HG03439 (cell line): ENCODE measurements around the gene CCDC93.

ENCODE experiments used
- ATAC-seq: cut with Tn5 transposase; IDR thresholded peaks from one replicate; pipeline ENCODE4 v1.9.1; 2021; ENCODE audit warnings: mild to moderate bottlenecking, moderate library complexity; ENCODE audit not compliant: unreplicated experiment

CCDC93 gene

GRCh38 chr2:117994729-117995128, 19.1 kb downstream of the CCDC93 start:
- no peak for ATAC-seq

DNA sequence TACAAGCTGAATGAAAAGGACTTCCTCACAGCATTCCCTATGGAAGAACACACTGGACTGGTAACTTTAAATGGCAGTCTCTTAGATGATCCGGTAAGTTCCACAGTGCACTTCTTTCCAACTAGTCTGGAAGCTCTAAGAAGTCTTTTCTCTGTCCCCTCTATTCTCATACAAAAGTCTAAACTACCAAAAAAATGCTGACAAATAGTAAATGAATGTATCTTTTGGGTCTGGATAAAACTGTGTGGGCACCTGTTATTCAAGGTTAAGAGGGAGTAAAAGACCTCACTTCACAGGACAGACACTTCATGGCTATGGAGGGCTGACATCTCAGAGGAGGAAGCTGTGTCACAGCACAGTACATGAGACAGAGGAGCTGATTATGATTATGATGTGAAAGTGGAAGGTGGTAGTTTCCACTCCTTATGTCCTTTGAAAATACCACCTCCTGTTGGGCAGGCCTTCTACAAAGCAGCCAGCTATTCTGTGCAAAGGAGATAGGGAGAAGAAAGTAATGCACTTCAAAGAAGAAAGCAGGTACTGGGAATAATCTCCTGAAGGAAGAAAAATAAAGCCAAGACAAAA, 23.9 kb downstream of the CCDC93 start:
- ATAC-seq: no peak

GRCh38 chr2:117987121-117987520, 26.7 kb downstream of the CCDC93 start:
- no peak for ATAC-seq

DNA sequence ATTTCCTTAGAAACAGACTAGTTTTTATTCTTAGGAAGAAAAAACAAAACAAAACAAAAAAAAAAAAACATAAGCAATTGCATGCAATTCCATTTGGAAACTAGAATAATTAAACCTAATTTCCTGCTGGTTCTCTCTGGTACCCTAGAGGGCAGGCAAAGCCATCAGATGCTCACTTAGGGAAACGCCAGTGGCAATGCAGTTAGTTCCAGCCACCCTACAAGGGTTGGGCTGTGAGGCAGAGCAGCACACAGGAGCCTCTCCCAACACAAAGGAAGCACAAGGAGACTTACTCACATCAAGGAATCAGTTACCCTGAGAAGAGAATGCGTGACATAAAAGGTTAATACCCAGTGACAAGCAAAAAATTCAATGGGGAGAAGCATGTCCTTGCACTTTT, 28.8 kb downstream of the CCDC93 start:
- no peak for ATAC-seq

GRCh38 chr2:117984208-117984607, 29.7 kb downstream of the CCDC93 start:
- no peak for ATAC-seq

DNA sequence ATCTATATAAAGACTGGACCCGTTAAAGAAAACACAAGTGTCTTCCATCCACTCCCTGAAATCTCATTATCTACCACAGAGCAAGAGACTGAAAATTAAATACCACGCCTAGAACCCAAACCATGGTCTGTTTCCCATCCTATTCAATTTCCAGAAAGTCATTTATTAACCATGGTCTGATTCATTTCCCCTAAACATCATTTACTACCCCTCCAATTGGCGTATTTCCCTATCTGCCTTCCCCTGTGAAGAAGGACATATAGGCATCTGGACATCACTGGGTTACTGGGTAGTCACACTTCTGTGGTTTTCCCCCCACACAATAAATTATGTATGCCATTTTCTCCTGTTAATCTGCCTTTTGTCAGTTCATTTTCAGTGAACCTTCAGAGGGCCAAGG, 30.8 kb downstream of the CCDC93 start:
- no peak for ATAC-seq

DNA sequence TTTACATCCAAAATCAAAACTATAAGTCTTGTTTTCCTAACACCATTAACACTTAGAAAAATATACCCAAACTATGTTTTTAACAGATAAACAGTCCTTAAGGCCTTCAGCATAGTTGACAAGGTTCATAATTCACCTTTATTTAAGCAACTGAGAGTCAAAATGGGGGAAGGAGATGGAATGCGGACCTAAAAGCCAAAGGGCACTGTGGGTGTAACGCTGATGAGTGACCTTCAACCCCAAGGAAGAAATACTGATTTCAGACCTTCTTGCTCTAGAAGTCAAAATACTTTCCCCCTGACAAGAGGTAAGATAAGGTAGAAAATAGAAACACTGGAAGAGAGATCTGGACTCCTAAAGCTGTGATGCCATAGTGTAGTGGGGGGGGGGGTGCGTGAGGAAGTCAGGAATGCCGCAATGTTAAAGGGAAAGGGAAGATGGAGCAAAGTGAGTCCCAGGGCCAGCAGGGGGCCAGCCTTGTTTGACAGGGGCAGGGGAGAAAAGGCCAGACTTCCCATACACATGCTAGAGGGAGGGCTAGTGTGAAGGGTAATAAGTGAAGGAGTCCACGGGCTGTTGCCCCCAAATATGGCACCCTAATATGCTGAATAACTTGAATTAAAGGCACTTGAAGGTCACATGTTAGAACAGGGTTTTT, 31.4 kb downstream of the CCDC93 start:
- no peak for ATAC-seq

GRCh38 chr2:117981810-117982209, 32.1 kb downstream of the CCDC93 start:
- no peak for ATAC-seq

DNA sequence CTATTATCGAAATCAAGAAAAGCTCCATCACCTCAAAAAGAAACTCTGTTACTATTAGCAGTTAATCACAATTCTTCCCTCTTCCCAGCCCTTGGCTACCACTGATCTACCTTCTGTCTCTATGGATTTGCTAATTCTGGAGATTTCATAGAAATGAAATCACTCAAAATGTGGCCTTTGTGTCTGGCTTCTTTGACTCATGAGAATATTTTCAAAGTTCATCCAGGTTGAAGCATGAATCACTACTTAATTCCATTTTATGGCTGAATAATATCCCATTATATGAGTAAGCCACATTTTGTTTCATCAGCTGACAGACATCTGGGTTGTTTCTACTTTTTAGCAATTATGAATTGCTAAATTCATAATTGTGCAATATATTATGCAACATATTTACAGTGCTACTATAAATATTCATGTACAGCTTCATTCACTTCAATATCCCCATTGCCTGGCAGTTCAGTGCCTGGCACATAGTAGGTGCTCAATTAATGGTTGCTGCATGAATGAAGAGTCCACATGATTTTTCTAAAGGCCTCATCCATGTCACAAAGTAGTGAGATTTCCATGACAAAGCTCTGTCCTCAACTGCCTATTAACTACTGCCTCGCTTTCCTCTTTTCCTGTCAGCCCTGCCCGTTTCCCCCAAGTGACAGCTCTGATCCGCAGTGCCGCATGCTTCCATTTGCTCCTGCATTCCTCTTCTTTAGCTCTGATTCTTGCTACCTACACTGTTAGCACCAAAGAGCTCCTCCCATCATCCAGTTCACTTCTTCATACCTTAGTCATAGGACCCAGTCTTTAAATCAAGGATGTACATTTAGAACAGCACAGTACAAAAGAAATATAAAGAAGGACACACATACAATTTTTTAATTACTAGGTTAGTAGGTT, 32.8 kb downstream of the CCDC93 start:
- ATAC-seq: no peak

GRCh38 chr2:117979911-117980701, 33.8 kb downstream of the CCDC93 start:
- no peak for ATAC-seq

GRCh38 chr2:117977696-117978095, 36.2 kb downstream of the CCDC93 start:
- no peak for ATAC-seq

- ATAC-seq: no peak
Measured at GRCh38 chr2:117976581-117976980, 37.3 kb downstream of the CCDC93 start.

GRCh38 chr2:117973498-117974082, 40.3 kb downstream of the CCDC93 start:
- no peak for ATAC-seq

DNA sequence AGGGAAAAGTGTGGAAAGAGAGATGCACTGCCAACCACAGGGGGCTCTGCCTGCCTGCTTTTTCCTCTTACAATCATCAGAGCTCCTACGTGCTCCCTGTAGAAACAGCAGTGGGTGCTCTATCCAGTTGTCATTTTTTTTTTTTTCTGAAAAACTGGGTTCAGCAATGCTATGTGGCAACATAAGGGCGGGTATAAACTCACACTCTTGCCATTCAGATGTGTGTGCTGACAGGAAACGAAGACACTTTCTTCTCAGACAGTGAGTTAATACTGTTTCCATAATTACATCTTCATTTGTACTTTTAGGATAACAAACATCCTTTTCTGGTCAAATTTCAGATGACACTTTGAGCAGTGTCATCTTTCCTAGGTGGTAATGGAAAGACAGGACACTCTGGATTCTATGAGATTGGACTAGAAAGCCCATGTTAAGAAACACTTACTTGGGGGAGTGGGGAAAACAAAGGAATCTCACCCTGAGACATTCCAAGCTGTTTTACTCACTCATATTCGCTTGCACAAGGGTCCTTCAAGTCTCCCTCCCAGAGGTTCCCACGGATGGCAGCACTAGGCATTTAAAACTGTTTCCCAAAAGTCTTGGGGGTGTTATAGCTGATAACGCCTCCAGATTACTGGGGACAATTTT, 41.3 kb downstream of the CCDC93 start:
- no peak for ATAC-seq

DNA sequence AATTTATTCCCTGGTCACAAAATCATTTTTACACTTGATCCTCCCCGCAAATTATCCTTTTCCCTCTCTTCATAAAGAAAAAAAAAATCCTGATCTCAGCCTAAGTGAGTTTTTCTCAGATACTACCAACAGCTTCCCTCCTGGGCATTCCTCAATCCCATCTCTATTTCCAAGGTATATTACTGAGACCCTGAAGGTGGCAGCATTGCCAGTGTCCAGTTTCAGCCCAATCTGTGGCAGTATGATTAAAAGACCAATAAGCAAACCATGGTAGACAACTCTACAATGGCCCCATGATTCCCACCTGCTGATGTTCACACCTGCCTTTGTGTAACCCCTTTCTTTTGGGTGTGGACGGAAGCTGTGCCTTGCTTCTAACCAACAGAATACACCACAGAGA, 45.1 kb downstream of the CCDC93 start:
- ATAC-seq: no peak

DNA sequence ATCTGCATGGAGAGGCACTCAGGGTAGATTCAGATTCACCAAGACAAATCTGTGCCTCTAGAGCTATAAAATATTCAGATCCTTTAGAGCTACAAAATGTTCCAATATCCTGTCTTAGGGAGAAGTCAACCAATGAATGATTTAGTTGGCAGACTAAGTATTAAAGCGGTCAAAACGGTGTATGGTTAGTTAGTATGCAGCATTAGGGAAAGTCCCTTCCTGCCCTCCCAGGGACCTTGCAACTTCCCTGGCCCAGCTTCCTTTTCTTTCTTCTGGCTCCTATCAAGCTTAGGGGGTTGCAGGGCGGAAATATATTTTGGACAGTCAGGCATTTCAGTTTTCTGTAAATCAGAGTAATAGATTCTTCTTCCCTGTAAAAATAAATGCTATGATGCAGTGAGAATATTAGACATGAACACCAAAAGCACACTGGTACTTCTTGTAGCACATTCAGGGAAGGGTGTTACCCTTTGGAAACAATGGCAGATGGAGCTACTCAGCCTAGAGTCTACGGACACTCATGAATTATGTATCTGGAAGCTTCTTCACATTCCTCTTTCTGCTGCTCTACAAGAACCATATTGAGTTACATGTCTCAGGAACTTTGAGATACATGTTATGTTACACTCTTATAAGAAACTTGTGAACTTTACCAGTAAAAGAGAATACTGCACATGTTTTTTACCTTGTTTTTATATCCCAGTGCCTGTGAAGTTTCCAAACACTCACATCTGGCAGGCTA, 45.7 kb downstream of the CCDC93 start:
- no peak for ATAC-seq

DNA sequence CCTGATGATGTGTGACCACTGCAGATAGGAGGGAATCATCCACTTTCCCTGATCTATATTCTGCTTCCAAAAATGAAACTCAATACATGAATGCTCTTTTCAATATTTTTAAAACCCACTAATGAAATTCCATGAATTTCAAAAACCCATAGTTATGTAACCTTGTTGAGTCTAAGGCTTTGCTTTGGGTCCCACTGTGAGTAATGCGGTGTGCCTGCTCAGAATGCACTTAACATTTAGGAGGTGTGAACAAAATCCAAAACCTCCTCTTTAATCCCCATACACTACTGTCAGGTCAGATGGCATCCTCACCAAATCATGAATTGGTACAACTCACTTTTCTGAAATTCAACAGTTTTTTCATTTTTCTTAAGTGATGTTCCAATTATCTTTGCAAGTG, 50.4 kb downstream of the CCDC93 start:
- ATAC-seq: no peak

DNA sequence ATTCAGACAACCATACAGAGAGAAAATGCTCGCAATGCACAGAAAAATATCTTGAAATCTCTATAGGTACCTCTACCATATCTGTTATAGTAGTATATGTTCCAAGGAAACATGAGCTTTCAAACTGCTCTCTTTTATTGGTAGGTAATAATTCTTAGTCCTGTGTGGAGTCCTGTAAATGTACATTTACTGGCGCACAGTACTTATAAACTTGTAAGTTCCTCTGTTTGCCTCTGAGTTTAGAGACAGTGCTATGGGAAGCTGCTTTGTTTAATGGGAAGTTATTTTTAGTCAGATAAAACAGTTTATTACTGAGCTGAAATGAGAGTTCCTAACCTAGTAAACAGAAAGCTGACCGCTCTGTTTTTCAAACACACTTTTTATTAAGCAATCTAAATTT, 52.7 kb downstream of the CCDC93 start:
- ATAC-seq: no peak

DNA sequence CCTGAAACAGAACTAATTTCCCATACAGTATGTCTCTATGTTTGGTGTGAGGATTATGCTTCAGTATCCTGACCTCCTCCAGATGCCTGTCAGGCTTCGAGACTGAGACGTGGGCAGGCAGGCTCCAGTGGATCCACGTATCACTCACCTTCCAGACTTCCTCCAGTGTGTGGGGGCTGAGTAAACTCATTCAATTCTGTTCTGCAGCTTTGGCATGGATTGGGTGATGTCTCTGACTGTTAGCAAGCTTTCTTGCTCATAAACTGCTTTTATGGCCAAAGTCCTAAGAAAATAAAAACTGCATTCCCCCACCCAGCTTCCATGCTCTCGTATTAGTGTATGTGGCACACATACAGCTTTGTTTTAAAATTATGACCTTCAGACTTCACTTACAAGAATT, 53.6 kb downstream of the CCDC93 start:
- no peak for ATAC-seq

DNA sequence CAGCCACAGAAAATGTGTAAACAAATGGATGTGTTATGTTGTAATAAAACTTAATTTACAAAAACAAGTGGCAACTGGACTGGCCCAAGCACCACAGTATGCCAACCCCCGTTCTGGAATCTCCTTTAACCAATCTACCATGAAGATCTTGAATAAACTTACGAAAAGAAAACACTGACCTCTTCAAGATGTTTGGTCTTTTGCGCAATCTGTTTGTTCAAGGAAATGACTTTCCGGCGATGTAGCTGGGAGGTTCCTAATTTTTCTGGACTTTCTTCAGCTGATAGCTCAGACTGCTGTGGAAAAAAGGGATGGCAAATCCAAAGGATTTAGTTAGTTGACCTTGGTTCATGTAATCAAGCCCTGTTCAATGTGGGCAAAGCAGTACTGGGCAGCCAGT, 55.7 kb downstream of the CCDC93 start:
- ATAC-seq: no peak
